ENCODE data around the gene PCARE. TPM values are rescaled to one million over a fixed set of nuclear protein-coding genes. Genes with fewer than 3 reads are reported as not detected.
A peak's percentile ranks its signal among the peaks of the same experiment; 100 is the strongest.

The PCARE gene
- total RNA-seq, 1 experiment from 2014 or later: not detected

DNA sequence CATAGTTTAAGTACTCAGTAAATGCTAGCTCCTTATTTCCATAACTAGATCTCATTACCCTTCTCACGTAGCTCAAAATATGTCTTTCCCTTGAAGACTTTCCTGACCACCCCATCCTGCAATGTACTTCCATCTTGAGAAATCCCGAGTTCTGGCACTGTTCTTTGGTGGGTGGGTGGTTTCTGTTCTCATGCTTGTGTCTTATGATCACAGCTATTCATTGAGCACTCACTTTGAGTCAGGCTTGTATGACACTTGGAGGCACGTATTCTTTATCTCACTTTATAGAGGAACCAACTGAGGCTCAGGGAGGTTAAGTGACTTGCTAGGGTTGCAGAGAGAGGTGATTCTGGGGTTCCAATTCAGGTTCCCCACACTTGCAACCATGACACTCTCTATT lies 31.9 kb upstream of the PCARE start (continued):
- no peak for TF ChIP-seq ZNF671 (CRISPR knock-in tag; IDR thresholded peaks at IDR 0.05)
- no peak for TF ChIP-seq E2F4 (CRISPR knock-in tag; IDR thresholded peaks at IDR 0.05; ENCODE audit: borderline replicate concordance, low read depth)
- TF ChIP-seq IRF2 (CRISPR knock-in tag; IDR thresholded peaks at IDR 0.05; ENCODE audit: borderline replicate concordance, low read depth): no peak
- TF ChIP-seq ATF2 (CRISPR knock-in tag; IDR thresholded peaks at IDR 0.05; ENCODE audit: borderline replicate concordance, low read depth): no peak
- TF ChIP-seq ZNF121 (CRISPR knock-in tag; IDR thresholded peaks at IDR 0.05): no peak
- no peak for TF ChIP-seq SOX15 (CRISPR knock-in tag; IDR thresholded peaks at IDR 0.05)
- TF ChIP-seq, protein P1, sequence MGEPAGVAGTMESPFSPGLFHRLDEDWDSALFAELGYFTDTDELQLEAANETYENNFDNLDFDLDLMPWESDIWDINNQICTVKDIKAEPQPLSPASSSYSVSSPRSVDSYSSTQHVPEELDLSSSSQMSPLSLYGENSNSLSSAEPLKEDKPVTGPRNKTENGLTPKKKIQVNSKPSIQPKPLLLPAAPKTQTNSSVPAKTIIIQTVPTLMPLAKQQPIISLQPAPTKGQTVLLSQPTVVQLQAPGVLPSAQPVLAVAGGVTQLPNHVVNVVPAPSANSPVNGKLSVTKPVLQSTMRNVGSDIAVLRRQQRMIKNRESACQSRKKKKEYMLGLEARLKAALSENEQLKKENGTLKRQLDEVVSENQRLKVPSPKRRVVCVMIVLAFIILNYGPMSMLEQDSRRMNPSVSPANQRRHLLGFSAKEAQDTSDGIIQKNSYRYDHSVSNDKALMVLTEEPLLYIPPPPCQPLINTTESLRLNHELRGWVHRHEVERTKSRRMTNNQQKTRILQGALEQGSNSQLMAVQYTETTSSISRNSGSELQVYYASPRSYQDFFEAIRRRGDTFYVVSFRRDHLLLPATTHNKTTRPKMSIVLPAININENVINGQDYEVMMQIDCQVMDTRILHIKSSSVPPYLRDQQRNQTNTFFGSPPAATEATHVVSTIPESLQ (CRISPR knock-in tag; IDR thresholded peaks at IDR 0.05): no peak
- no peak for TF ChIP-seq SP1 (CRISPR knock-in tag; conservative IDR thresholded peaks at IDR 0.05)

- H3K27ac Mint-ChIP-seq: no peak overlapping the region
- peaks cover 2% of the 10 kb centered on the region; the same call in 1 of the 2 replicates for H3K27me3 Mint-ChIP-seq (ENCODE audit: low read depth)
- peaks cover 9% of the 10 kb centered on the region for H3K36me3 Mint-ChIP-seq
- no peaks in the 10 kb centered on the region for H3K4me1 Mint-ChIP-seq
- ATAC-seq (peak; percentile 39), DNase-seq (ENCODE audit: low spot score) (no peak)
- TF ChIP-seq, protein P2, sequence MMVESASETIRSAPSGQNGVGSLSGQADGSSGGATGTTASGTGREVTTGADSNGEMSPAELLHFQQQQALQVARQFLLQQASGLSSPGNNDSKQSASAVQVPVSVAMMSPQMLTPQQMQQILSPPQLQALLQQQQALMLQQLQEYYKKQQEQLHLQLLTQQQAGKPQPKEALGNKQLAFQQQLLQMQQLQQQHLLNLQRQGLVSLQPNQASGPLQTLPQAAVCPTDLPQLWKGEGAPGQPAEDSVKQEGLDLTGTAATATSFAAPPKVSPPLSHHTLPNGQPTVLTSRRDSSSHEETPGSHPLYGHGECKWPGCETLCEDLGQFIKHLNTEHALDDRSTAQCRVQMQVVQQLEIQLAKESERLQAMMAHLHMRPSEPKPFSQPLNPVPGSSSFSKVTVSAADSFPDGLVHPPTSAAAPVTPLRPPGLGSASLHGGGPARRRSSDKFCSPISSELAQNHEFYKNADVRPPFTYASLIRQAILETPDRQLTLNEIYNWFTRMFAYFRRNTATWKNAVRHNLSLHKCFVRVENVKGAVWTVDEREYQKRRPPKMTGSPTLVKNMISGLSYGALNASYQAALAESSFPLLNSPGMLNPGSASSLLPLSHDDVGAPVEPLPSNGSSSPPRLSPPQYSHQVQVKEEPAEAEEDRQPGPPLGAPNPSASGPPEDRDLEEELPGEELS (CRISPR knock-in tag; IDR thresholded peaks at IDR 0.05): no peak
- TF ChIP-seq E2F1 (CRISPR knock-in tag; IDR thresholded peaks at IDR 0.05) (no peak), AFF4 (CRISPR knock-in tag; IDR thresholded peaks at IDR 0.05; ENCODE audit: borderline replicate concordance) (no peak), USF1 (CRISPR knock-in tag; IDR thresholded peaks at IDR 0.05) (no peak)
- TF ChIP-seq, protein P3, sequence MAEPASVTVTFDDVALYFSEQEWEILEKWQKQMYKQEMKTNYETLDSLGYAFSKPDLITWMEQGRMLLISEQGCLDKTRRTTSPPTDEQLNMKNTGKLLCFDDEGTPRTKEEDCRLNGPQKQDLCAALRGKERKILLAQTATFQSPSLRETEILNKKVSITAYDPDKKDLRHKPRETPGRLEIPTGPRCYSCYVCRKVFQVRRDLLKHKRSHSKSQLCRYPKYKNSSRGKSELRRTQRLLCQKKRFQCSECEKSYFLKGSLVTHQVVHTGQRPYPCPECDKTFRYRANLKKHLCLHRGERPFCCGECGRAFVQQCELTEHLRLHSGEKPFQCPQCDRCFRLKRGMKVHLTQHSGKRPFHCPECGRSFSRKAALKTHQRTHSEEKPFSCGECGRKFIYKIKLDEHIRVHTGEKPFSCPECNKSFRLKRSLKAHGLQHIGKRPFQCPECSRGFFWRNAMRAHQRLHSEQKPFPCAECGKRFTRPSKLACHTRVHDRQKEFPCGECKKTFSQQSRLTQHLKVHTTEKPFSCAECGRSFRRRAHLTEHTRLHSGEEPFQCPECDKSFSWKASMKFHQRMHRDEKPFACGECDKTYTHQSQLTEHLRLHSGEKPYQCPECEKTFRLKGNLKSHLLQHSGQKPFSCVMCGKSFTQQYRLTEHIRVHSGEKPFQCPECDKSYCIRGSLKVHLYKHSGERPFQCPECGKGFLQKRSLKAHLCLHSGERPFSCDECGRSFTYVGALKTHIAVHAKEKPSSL (CRISPR knock-in tag; conservative IDR thresholded peaks at IDR 0.05): no peak
- TF ChIP-seq, protein P4, sequence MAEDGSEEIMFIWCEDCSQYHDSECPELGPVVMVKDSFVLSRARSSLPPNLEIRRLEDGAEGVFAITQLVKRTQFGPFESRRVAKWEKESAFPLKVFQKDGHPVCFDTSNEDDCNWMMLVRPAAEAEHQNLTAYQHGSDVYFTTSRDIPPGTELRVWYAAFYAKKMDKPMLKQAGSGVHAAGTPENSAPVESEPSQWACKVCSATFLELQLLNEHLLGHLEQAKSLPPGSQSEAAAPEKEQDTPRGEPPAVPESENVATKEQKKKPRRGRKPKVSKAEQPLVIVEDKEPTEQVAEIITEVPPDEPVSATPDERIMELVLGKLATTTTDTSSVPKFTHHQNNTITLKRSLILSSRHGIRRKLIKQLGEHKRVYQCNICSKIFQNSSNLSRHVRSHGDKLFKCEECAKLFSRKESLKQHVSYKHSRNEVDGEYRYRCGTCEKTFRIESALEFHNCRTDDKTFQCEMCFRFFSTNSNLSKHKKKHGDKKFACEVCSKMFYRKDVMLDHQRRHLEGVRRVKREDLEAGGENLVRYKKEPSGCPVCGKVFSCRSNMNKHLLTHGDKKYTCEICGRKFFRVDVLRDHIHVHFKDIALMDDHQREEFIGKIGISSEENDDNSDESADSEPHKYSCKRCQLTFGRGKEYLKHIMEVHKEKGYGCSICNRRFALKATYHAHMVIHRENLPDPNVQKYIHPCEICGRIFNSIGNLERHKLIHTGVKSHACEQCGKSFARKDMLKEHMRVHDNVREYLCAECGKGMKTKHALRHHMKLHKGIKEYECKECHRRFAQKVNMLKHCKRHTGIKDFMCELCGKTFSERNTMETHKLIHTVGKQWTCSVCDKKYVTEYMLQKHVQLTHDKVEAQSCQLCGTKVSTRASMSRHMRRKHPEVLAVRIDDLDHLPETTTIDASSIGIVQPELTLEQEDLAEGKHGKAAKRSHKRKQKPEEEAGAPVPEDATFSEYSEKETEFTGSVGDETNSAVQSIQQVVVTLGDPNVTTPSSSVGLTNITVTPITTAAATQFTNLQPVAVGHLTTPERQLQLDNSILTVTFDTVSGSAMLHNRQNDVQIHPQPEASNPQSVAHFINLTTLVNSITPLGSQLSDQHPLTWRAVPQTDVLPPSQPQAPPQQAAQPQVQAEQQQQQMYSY (CRISPR knock-in tag; IDR thresholded peaks at IDR 0.05): peak; percentile 39; the same call in 1 of the 2 replicates
- POLR2A ChIA-PET: no interaction called here
- peaks cover 11% of the 10 kb centered on the region for H3K9me3 Mint-ChIP-seq
- H3K4me3 Mint-ChIP-seq: no peak overlapping the region
- CTCF ChIA-PET: no interaction called here
These were observed 31.1 kb upstream of the PCARE start for GRCh38 chr2:29105375-29105774.
